GM18870 (cell line): ENCODE measurements around the gene ZNF622.
"Not testable (repeated sequence)": the region's sequence is repeated elsewhere in the genome, so short reads cannot be mapped to it uniquely, and the experiment has no call there.

Experiments
- ATAC-seq: cut with Tn5 transposase; IDR thresholded peaks from one replicate; pipeline ENCODE4 v1.9.1; 2021; ENCODE audit warnings: moderate library complexity; ENCODE audit not compliant: unreplicated experiment

The ZNF622 gene

DNA sequence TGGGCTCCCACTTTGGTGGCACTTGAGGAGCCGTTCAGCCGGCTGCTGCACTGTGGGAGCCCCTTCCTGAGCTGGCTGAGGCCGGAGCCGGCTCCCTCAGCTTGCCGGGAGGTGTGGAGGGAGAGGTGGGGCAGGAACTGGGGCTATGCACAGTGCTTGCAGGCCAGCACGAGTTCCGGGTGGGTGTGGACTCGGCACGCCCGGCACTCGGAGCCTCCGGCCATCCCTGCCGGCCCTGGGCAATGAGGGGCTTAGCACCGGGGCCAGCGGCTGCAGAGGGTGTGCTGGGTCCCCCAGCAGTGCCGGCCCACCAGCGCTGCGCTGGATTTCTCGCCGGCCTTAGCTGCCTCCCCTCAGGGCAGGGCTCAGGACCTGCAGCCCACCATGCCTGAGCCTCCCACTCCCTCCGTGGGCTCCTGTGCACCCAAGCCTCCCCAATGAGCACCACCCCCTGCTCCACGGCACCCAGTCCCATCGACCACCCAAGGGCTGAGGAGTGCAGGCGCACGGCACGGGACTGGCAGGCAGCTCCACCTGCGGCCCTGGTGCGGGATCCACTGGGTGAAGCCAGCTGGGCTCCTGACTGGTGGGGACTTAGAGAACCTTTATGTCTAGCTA, 29.4 kb downstream of the ZNF622 start:
- not testable (repeated sequence) for ATAC-seq

DNA sequence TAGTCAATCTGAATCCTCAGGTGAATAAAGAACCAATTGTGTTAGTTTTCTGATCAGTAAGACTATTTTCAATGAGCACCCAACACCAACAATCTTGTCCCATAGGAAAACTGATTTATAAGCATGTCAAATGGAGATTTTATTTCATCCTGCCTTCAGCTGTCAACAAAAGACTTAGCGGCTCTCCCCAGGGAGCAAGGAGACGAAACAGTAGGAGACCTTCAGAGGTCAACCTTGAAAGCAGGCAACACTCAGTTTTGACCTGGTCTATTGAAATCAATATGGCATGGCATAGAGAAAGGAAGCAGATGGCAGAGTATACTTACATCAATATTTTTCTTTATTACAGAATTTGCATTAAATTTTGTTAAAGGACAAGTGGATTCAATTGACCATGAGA, 34.1 kb downstream of the ZNF622 start:
- no peak for ATAC-seq

DNA sequence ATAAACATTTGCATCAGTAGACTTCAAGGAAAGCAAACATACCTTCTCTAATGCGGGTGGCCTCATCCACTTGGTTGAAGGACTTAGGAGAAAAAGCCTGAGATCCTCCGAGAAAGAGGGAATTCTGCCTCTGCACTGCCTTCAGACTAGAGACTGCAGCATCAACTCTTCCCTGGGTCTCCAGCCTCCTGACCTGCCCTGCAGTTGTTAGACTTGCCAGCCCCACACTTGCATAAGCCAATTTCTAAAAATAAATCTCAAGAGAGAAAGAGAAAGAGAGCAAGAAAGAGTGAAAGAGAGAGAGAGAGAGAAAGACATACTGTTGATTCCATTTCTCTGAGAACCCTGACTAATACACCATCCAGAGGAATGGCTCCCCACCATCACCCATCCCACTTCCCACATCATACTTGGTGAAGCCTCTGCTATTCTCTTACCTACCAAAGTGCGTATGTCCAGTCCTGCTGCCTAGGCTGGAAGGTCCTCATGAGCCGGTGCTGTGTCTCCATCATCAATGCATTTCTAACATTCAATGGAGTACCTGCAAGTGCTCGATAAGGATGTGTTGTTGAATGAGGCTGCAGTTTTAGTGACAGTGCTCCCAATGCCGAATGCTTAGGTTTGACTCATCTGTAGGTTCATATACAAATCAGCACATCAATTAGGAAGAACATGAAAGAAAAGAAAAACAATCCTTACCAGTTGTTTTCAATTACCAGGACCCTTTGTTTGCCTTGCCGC, 35.1 kb downstream of the ZNF622 start:
- ATAC-seq = no peak

DNA sequence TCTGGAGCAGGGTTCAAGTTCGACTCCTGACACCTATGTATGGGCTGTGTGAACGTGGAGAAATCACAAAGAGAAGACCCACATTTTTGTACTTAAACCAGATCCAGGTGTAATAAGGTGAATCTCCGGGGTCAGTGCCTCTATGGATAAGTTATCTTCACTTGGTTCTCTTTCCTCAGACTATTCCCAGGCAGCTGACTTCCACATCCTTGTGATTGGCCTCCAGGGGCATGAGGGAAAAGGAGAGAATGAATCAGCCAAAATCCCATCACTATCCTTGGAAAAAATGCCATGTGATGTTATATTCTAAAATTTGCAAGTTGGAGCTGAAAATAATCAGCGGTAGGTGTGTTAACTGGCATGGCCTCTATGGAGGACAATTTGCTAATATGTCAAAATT, 37.2 kb downstream of the ZNF622 start:
- no peak for ATAC-seq

DNA sequence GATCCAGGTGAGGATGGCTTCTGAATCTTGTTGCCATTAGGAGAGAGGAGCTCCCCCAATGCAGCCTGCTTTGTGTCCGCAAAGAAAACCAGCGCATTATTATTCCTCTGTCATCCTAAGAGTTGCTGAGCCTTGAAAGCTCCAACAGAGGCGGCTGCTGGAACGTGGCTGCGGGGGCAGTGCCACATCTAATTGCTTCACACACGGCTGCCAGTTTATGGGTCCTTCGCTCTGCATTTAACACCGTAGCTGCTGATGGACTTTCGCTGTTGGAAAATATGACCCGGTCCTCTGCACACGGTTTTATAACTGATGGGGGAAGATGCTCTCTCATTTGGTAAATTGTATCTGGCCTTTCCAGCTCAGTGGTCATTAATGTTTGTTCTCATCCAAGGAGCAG, 38.0 kb downstream of the ZNF622 start:
- ATAC-seq = no peak

DNA sequence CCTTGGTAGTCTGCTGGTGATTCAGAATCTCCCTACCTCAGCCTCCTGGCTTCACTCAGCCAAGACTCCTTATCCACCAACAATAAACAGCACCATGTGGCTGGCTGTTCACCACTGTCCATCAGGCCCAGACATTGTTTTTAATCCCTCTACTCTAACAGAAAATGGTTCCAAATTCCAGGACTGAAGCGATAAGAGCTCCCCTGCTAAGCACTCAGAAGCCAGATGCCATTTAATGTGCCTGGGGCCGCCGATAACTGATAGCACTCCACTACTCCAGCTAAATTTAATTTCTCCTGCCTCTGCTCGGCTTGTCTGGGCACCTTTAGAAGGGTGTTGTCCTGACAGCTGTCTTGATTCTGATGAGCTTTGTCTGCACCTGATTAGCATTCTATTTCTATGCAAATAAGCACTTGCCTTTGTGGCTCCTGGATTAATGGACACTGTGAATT, 47.1 kb downstream of the ZNF622 start:
- no peak for ATAC-seq

DNA sequence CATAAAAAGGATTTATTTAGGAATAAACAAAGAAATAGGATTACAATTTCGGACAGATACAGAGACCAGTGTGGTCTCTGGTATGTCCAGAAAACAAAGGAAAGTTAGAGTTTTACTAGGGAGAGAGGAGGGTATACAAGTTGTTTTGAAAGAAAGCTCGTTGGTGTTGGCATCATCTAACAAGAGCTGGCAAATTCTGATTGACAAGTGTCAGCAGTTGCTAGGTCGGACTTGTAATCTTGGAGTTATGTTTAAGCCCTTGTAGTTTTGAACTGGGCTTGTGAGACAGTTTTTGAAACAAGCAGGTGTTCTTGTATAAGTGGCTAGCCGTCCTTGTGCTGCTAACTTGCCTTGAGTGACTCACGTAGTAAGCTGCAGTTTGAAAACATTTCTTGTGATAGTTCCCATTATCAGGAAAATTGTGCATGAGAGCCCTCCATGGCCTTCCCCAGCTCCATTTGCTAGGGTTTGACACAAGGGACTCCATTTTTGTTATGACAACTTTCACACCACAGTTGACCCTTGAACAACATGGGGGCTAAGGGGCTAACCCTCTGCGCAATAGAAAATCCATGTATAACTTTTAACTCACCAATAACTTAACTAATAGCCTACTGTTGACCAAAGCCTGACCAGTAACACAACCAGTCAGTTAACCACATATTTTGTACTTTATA, 48.1 kb downstream of the ZNF622 start:
- no peak for ATAC-seq

DNA sequence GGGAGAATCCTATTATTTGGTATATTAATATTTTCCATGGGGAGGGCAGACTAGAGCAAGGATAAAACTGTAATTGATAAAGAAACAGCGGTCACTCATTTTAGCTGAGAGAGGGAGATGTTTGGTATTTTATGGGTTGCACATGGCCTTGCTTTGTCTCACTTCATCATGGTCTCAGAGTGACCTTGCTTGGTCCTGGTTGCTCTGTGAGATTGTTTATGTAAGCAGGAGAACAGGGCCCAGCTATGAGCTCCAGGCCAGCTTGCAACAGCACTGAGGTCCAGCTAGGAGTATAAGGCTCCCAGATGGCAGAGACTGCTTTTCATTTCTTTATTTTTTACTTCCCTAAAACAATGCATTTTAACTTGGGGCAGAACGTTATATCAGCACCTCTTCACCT, 50.7 kb downstream of the ZNF622 start:
- no peak for ATAC-seq

DNA sequence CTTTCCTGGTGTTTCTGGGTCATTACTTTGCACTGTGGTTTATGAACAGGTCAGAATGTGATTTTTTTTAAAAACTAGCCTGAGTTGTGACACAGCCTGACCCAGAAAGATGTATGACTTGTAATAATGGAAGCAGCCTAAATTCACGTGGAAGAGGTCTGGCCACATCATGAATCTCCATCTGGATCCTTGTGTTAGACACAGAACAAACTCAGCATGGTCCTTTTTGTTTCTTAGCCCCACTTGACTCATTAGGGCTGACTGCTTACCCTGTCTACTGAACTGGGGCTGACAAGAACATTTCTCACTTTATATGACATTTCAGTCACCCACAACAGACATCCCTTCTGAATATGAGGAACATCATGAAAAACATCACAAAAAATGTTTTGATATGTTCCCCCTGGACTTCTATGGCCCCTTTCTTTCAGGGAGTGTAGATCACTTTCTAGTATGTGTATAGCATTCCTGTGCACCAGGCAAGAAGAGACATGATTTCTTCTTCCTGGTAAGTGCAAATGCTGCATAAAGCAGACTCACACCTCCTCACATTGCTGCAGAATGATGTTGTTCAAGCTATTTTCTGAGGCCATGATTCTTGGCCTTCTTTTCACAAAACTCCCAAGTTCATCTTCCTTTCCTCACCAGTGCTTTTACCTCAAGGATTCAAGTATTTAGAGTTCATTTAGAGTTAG, 52.3 kb downstream of the ZNF622 start:
- ATAC-seq = no peak

DNA sequence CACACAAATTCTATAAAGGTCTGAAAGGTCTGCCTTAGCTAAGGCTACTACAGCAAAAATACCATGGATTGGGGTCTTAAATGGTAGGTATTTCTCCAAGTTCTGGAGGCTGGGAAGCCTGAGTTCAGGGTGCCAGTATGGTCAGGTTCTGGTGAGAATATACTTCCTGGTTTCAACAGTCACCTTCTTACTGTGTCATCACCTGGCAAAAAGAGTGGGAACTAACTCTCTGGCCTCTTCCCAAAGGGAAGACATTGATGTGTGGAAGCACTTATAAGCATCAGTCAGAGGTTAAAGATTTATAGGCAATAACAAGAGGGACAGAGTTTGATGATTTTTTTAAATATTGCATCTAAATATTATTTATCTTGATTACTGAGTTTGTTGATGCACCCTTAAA, 53.0 kb downstream of the ZNF622 start:
- no peak for ATAC-seq

DNA sequence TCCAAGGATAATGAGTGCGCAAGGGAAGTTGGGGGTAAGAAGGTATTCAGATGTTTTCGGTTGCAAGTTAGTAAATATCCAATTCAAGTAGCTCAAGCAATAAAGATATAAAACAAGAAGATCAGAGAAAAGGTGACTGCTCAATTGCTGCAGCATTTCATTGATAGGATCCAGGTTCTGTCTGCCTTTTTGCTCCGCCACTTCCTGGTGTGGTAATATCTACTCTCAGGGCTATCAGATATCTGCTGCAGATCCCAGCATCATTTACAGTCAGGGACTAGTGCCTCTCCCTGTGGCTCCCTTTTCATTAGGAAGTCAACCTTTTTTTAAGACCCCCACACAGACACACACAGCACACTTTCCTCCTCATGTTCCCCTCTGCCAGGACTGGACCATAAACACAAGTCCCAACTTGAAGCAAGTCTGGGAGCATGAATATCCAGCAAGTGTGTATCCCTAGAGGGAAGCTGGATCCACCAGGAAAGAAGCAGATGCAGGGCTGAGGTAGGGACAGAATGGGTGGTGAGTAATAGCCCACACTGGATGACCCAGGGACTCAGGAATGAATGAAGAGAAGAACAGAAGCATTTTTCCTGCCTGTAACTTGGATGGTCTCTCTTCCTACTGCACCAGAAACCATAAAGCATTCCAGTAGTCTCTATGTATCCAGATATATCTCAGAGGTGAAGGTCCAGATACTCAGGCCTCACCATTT, 53.7 kb downstream of the ZNF622 start:
- ATAC-seq = no peak

DNA sequence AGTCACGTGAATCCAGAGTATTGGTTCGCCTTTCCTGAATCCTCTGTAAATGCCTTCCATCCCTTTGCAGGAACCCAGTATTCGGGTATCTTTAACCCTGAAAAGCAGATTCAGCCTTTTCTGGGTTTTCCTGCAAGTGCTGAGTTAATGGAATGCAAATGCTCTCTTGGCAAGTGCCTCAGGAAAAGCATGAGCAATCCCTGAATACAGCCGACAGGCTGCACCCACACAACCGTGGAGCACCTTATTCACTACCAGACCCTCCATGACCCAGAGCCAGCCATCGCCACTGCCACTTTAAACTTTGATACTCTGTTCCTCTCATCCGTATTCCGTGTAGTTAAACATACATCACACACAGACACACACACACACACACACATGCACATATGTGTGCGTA, 54.4 kb downstream of the ZNF622 start:
- ATAC-seq = no peak

DNA sequence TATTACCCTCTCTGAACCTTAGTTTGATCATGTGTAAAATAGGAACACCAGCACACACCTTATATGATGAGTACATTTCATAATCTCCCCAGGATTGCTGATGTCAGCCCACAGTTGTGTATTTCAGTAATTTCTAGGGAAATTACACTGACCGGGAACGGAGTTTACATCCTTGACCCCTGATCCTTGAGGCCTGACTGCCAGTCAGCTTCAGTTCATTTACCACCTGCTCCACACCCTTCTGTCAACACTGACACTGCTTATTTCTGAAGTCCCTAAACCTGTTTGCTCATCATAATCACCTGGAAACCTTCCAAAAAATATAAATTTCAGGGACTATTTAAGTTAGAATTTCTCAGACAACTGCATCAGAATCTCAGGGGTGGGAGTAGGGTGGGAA, 55.3 kb downstream of the ZNF622 start:
- no peak for ATAC-seq

DNA sequence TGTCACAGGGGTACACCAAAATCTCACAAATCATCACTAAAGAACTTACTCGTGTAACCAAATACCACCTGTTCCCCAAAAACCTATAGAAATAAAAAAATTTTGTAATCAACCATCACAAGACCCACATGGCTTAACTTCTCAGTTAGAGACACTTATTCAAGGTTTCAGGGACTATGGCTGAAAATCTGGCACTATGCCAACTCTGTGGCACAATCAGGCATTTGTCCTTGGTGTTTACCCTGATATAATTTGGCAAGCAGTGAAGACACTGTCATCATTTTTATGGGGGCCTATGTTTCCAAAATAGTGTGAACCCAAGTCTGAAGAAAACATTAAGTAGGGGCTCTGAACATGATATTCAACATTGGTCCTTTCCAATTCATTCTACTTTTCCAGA, 59.0 kb downstream of the ZNF622 start:
- no peak for ATAC-seq

DNA sequence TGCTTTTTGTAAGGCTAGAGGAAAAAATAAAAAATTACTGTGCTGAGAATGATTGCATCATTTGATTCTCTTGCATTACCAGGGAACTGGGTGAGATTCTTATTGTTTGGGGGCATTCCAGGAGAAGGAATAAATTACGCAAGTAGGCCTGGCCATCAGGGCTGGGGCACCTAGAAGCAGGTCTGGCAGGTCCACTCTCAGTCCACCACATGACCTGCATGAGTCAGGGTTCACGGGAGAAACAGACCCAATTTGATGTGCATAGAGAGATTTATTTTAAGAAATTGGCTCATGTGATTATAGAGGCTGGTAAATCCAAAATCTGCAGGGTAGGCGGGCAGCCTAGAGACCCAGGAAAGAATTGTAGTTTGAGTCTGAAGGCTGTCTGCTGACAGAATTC, 59.6 kb downstream of the ZNF622 start:
- ATAC-seq = no peak
